ENCODE data around the gene GPAT3.
"Not testable (repeated sequence)": the region's sequence is repeated elsewhere in the genome, so short reads cannot be mapped to it uniquely, and the experiment has no call there.

The GPAT3 gene

GRCh38 chr4:83552083-83552482 is 16.2 kb downstream of the GPAT3 start:
- DNase-seq (ENCODE audit: low read depth in 2 of 2), result no peak

GRCh38 chr4:83552924-83553323 is 17.0 kb downstream of the GPAT3 start:
- no peak for DNase-seq (ENCODE audit: low read depth in 2 of 2)

GRCh38 chr4:83556006-83556707 is 20.2 kb downstream of the GPAT3 start:
- DNase-seq (ENCODE audit: low read depth in 2 of 2), result no peak

GRCh38 chr4:83556816-83557215 is 20.9 kb downstream of the GPAT3 start:
- DNase-seq (ENCODE audit: low read depth in 2 of 2), result no peak

GRCh38 chr4:83558059-83558653 is 22.2 kb downstream of the GPAT3 start:
- no peak for DNase-seq (ENCODE audit: low read depth in 2 of 2)

- no peak for DNase-seq (ENCODE audit: low read depth in 2 of 2)
Observed at GRCh38 chr4:83558680-83559079, 22.8 kb downstream of the GPAT3 start.

- DNase-seq (ENCODE audit: low read depth in 2 of 2), result no peak
Observed at GRCh38 chr4:83560523-83560922, 24.6 kb downstream of the GPAT3 start.

- peak in 1 of 2 donors; percentile 17 for DNase-seq (ENCODE audit: low read depth in 2 of 2)
Observed at GRCh38 chr4:83561381-83561780, 25.5 kb downstream of the GPAT3 start.

GRCh38 chr4:83563998-83564397 is 28.1 kb downstream of the GPAT3 start:
- no peak for DNase-seq (ENCODE audit: low read depth in 2 of 2)

GRCh38 chr4:83568062-83568461 is 32.2 kb downstream of the GPAT3 start:
- no peak for DNase-seq (ENCODE audit: low read depth in 2 of 2)

- DNase-seq (ENCODE audit: low read depth in 2 of 2), result no peak
Observed at GRCh38 chr4:83569429-83569828, 33.5 kb downstream of the GPAT3 start.

GRCh38 chr4:83569987-83570386 is 34.1 kb downstream of the GPAT3 start:
- no peak for DNase-seq (ENCODE audit: low read depth in 2 of 2)

- no peak for DNase-seq (ENCODE audit: low read depth in 2 of 2)
Observed at GRCh38 chr4:83572848-83573247, 36.9 kb downstream of the GPAT3 start.

- DNase-seq (ENCODE audit: low read depth in 2 of 2), result no peak
Observed at GRCh38 chr4:83574247-83574646, 38.3 kb downstream of the GPAT3 start.

- not testable (repeated sequence) for DNase-seq (ENCODE audit: low read depth in 2 of 2)
Observed at GRCh38 chr4:83576237-83576636, 40.3 kb downstream of the GPAT3 start.

- DNase-seq (ENCODE audit: low read depth in 2 of 2), result no peak
Observed at GRCh38 chr4:83581411-83582288, 45.7 kb downstream of the GPAT3 start.

- DNase-seq (ENCODE audit: low read depth in 2 of 2), result no peak
Observed at GRCh38 chr4:83582289-83582785, 46.4 kb downstream of the GPAT3 start.

- no peak for DNase-seq (ENCODE audit: low read depth in 2 of 2)
Observed at GRCh38 chr4:83585982-83586508, 50.1 kb downstream of the GPAT3 start.

- no peak for DNase-seq (ENCODE audit: low read depth in 2 of 2)
Observed at GRCh38 chr4:83589279-83589678, 53.4 kb downstream of the GPAT3 start.

GRCh38 chr4:83591056-83591455 is 55.1 kb downstream of the GPAT3 start:
- no peak for DNase-seq (ENCODE audit: low read depth in 2 of 2)

- DNase-seq (ENCODE audit: low read depth in 2 of 2), result no peak
Observed at GRCh38 chr4:83591730-83592129, 55.8 kb downstream of the GPAT3 start.

GRCh38 chr4:83599183-83599582 is 63.3 kb downstream of the GPAT3 start:
- DNase-seq (ENCODE audit: low read depth in 2 of 2), result no peak

Measured in stimulated activated CD8-positive, alpha-beta memory T cell treated with anti-CD3 and anti-CD28 coated beads, Interleukin-15, amount 100 ng/mL, for 4 hours (primary cell).